ENCODE results near the gene LENG1.

GRCh38 chr19:54173359-54173699 lies 13.8 kb upstream of the LENG1 start:
- TF ChIP-seq CTCF (IDR thresholded peaks at IDR 0.05) (no peak), POLR2A (IDR thresholded peaks at IDR 0.05) (no peak)
